K562 (cell line): ENCODE results near the gene SPATA3. TPM values are rescaled to one million over a fixed set of nuclear protein-coding genes. Genes with fewer than 3 reads are reported as not detected.

Experiments used
- ATAC-seq: fragments of 200-7000 bp; cut with Tn5 transposase; 3 replicates; pipeline ENCODE4 v1.9.1; 2020; ENCODE audit warnings: moderate library complexity
- BruUV-seq: library from RNA; stranded (reverse); fragments of 400-500 nt; replicated peaks from 2 replicates; lab custom pipeline; 2021; lab: Mats Ljungman, UMichigan
- CTCF ChIA-PET: fragments of 300-600 bp; formaldehyde crosslinking; extraction: SDS; loops from one replicate; lab custom pipeline; 2021; ENCODE audit warnings: low intra/inter-chr PET ratio; lab: Yijun Ruan, JAX
- POLR2A ChIA-PET: fragments of 300-600, 350-650 bp; sonication (Branson Sonifier 250); formaldehyde crosslinking; extraction: SDS; loops from one replicate; lab custom pipeline; 2021; ENCODE audit warnings: antibody characterized with exemption, inconsistent platforms; lab: Yijun Ruan, JAX
- DNase-seq, 4 experiments: peaks; one replicate each; pipeline versions ENCODE4 v3.0.0 to v3.0.0-alpha.2; 2011 to 2018; ENCODE audit warnings: low spot score in 3 of 4, mixed read lengths in 3 of 4; ENCODE audit errors: extremely low read depth in 1 of 4
- FAIRE-seq: peaks from 2 replicates; lab custom pipeline; 2011; peaks lifted over from hg19 to GRCh38; lab: Jason Lieb, UNC
- H2AFZ ChIP-seq: 2 replicates; pipeline ENCODE4 v1.6.0; 2011; ENCODE audit warnings: low read depth, low read length, control low read depth, inconsistent platforms
- H3K27ac ChIP-seq: fragments of 200-600 bp; 3 replicates; pipeline ENCODE4 v1.8.0; 2011; ENCODE audit warnings: low read depth, mild to moderate bottlenecking, control low read depth, inconsistent platforms, low read length, moderate library complexity, mixed read lengths; ENCODE audit errors: extremely low read depth
- H3K27me3 ChIP-seq, 2 experiments: fragments of 300-600 bp in 1 of 2; 2 replicates in 1 of 2; 3 replicates in 1 of 2; pipeline versions ENCODE4 v1.6.0 to v1.8.0; 2011; ENCODE audit warnings: inconsistent platforms in 2 of 2, low read length in 2 of 2, mild to moderate bottlenecking in 1 of 2, mixed read lengths in 1 of 2, moderate library complexity in 1 of 2; ENCODE audit not compliant: control insufficient read depth in 2 of 2, insufficient read depth in 2 of 2
- H3K36me3 ChIP-seq: fragments of 300-600 bp; 3 replicates; pipeline ENCODE4 v1.8.0; 2011; ENCODE audit warnings: mild to moderate bottlenecking, low read length, inconsistent platforms; ENCODE audit not compliant: control insufficient read depth, insufficient read depth
- H3K4me1 ChIP-seq, 2 experiments: fragments of 200-600 bp in 1 of 2; replicated peaks in 1 of 2; 2 replicates in 1 of 2; 3 replicates in 1 of 2; pipeline versions ENCODE4 v1.5.1 to v1.8.0; 2011; ENCODE audit warnings: inconsistent platforms in 2 of 2, low read length in 2 of 2, mild to moderate bottlenecking in 1 of 2, mixed read lengths in 1 of 2, moderate library complexity in 1 of 2; ENCODE audit not compliant: control insufficient read depth in 2 of 2, insufficient read depth in 2 of 2
- H3K4me2 ChIP-seq: 2 replicates; pipeline ENCODE4 v1.6.1; 2011; ENCODE audit warnings: low read length, control low read depth, inconsistent platforms, mixed read lengths; ENCODE audit not compliant: insufficient read depth
- H3K4me3 ChIP-seq: fragments of 200-600 bp; sonication (generic), shearing (Covaris generic); 2 replicates; pipeline ENCODE4 v1.5.1; 2016; ENCODE audit warnings: control low read depth, inconsistent platforms
- H3K79me2 ChIP-seq: fragments of 200-600 bp; 3 replicates; pipeline ENCODE4 v1.8.0; 2011; ENCODE audit warnings: low read length, inconsistent platforms; ENCODE audit not compliant: control insufficient read depth, insufficient read depth
- H3K9ac ChIP-seq, 2 experiments: 2 replicates each; pipeline versions ENCODE4 v1.6.0 to v1.6.1; 2011; ENCODE audit warnings: low read depth in 2 of 2, low read length in 2 of 2, control low read depth in 1 of 2, inconsistent platforms in 1 of 2, mild to moderate bottlenecking in 1 of 2, mixed read lengths in 1 of 2; ENCODE audit not compliant: insufficient read depth in 1 of 2
- H3K9me1 ChIP-seq: one replicate; pipeline ENCODE4 v1.6.0; 2011; ENCODE audit warnings: inconsistent platforms, mild to moderate bottlenecking, low read length, moderate library complexity; ENCODE audit not compliant: control insufficient read depth, insufficient read depth
- H3K9me3 ChIP-seq: replicated peaks from 2 replicates; pipeline ENCODE4 v1.5.1; 2011; ENCODE audit warnings: low read depth, low read length, inconsistent platforms; ENCODE audit not compliant: control insufficient read depth, insufficient read depth
- H4K20me1 ChIP-seq: replicated peaks from 2 replicates; pipeline ENCODE4 v1.6.1; 2011; ENCODE audit warnings: low read length, inconsistent platforms, mixed read lengths; ENCODE audit not compliant: control insufficient read depth, insufficient read depth
- CEBPG ChIP-seq, 3 experiments: fragments of 200-800 bp in 1 of 3; sonication (Bioruptor generic) in 1 of 3; sonication (generic) in 1 of 3; formaldehyde crosslinking in 1 of 3; IDR thresholded peaks in 2 of 3; conservative IDR thresholded peaks in 1 of 3; 2 replicates each; pipeline versions ENCODE4 v1.6.1 to v1.8.0; 2016 to 2022; ENCODE audit warnings: missing compliant biosample characterization in 2 of 3, missing genetic modification characterization in 2 of 3, mild to moderate bottlenecking in 1 of 3, missing genetic modification reagents in 1 of 3
- CREB3 ChIP-seq: fragments of 450-650 bp; conservative IDR thresholded peaks from 2 replicates; pipeline ENCODE4 v1.6.1; 2016; ENCODE audit warnings: missing genetic modification characterization, low read depth, mild to moderate bottlenecking, missing compliant biosample characterization, moderate library complexity
- E2F3 ChIP-seq: fragments of 250-450 bp; sonication (Bioruptor Pico); IDR thresholded peaks from 2 replicates; pipeline ENCODE4 v1.4.0; 2020; ENCODE audit warnings: mild to moderate bottlenecking
- FOXK2 ChIP-seq, 2 experiments: fragments of 450-650 bp; IDR thresholded peaks in 1 of 2; conservative IDR thresholded peaks in 1 of 2; 2 replicates each; pipeline ENCODE4 v1.6.1; 2016; ENCODE audit warnings: low read depth in 2 of 2, mild to moderate bottlenecking in 1 of 2
- TFAP4 ChIP-seq: sonication (generic); formaldehyde crosslinking; IDR thresholded peaks from 2 replicates; pipeline ENCODE4 v1.8.0; 2022; ENCODE audit warnings: missing genetic modification reagents, mild to moderate bottlenecking, moderate library complexity, borderline replicate concordance
- WGBS: fragments of 100-300 bp; shearing (Covaris generic); methylation state at CpG from one replicate; pipeline ENCODE4 v1.1.6; 2016; ENCODE audit warnings: low coverage, mixed read lengths; ENCODE audit not compliant: insufficient coverage; ENCODE audit errors: missing lambda C conversion rate; 5-methylcytosine and 5-hydroxymethylcytosine counted together
- in situ Hi-C: fragments of 300-500 bp; cut with MboI; formaldehyde crosslinking; loops from 4 replicates; pipeline ENCODE4 v1.15.0; 2018; ENCODE audit warnings: inconsistent platforms, mixed read lengths
- intact Hi-C: fragments of 100-400 bp; cut with micrococcal nuclease; formaldehyde crosslinking; loops from 2 replicates; pipeline ENCODE4 v1.14.2; 2022
- polyA plus RNA-seq, 8 experiments: library from polyadenylated mRNA; depleted of rRNA in 4 of 8; stranded (reverse) in 5 of 8; unstranded in 3 of 8; fragments of >200 nt; fragmentation: Nextera tagmentation in 2 of 8; fragmentation: Illumina TruSeq in 1 of 8; extraction: Ambion mirVana in 2 of 8; extraction: Trizol in 1 of 8; gene quantifications; 2 replicates each; pipeline versions ENCODE4 v1.2.1 to v1.2.3, GENCODE V29; 2011 to 2014; ENCODE audit warnings: inconsistent platforms in 1 of 8, missing spikeins in 1 of 8
- total RNA-seq, 7 experiments: library from RNA; depleted of rRNA in 6 of 7; stranded (reverse); fragments of >200 nt in 6 of 7; fragmentation: Illumina TruSeq in 2 of 7; extraction: Trizol in 2 of 7; gene quantifications; 2 replicates each; pipeline versions ENCODE4 v1.2.1 to v1.2.3, GENCODE V29; 2011 to 2021; ENCODE audit warnings: low replicate concordance in 1 of 7
- TF ChIP-seq, protein P1 (sequence below): fragments of 200-600 bp; sonication (generic); IDR thresholded peaks from one replicate; pipeline ENCODE4 v1.6.1; 2012; ENCODE audit warnings: mild to moderate bottlenecking, low read depth, low read length, inconsistent platforms

SPATA3 gene
- total and polyA plus RNA-seq, 9 of the 15 experiments (the other 6 are each of a cell fraction or from before 2014, with no cell fraction given) = not detected

- H3K79me2 ChIP-seq = no peaks in the 10 kb centered on the region
Observed at GRCh38 chr2:230953845-230954244, 42.1 kb upstream of the SPATA3 start.

More at GRCh38 chr2:230953845-230954244, 42.1 kb upstream of the SPATA3 start:
- H3K4me2 ChIP-seq = no peak overlapping the region
- no peak for FAIRE-seq
- no peak overlapping the region for H3K27ac ChIP-seq
- H3K9me1 ChIP-seq = no peaks in the 10 kb centered on the region
- H2AFZ ChIP-seq = no peak overlapping the region
- no peaks in the 10 kb centered on the region for H4K20me1 ChIP-seq
- H3K4me1 ChIP-seq = peaks cover 0 to 4% of the 10 kb centered on the region in 2 experiments; a peak in 1 of 5 replicates
- BruUV-seq = no TSS peak
- H3K9me3 ChIP-seq = no peaks in the 10 kb centered on the region
- no peaks in the 10 kb centered on the region for H3K36me3 ChIP-seq
- no peak for ATAC-seq
- H3K4me3 ChIP-seq = no peak overlapping the region
- ChIA-PET POLR2A (no interaction called here), CTCF (no interaction called here)
- no peak for TF ChIP-seq CREB3 (tag)
- TF ChIP-seq, protein P1, sequence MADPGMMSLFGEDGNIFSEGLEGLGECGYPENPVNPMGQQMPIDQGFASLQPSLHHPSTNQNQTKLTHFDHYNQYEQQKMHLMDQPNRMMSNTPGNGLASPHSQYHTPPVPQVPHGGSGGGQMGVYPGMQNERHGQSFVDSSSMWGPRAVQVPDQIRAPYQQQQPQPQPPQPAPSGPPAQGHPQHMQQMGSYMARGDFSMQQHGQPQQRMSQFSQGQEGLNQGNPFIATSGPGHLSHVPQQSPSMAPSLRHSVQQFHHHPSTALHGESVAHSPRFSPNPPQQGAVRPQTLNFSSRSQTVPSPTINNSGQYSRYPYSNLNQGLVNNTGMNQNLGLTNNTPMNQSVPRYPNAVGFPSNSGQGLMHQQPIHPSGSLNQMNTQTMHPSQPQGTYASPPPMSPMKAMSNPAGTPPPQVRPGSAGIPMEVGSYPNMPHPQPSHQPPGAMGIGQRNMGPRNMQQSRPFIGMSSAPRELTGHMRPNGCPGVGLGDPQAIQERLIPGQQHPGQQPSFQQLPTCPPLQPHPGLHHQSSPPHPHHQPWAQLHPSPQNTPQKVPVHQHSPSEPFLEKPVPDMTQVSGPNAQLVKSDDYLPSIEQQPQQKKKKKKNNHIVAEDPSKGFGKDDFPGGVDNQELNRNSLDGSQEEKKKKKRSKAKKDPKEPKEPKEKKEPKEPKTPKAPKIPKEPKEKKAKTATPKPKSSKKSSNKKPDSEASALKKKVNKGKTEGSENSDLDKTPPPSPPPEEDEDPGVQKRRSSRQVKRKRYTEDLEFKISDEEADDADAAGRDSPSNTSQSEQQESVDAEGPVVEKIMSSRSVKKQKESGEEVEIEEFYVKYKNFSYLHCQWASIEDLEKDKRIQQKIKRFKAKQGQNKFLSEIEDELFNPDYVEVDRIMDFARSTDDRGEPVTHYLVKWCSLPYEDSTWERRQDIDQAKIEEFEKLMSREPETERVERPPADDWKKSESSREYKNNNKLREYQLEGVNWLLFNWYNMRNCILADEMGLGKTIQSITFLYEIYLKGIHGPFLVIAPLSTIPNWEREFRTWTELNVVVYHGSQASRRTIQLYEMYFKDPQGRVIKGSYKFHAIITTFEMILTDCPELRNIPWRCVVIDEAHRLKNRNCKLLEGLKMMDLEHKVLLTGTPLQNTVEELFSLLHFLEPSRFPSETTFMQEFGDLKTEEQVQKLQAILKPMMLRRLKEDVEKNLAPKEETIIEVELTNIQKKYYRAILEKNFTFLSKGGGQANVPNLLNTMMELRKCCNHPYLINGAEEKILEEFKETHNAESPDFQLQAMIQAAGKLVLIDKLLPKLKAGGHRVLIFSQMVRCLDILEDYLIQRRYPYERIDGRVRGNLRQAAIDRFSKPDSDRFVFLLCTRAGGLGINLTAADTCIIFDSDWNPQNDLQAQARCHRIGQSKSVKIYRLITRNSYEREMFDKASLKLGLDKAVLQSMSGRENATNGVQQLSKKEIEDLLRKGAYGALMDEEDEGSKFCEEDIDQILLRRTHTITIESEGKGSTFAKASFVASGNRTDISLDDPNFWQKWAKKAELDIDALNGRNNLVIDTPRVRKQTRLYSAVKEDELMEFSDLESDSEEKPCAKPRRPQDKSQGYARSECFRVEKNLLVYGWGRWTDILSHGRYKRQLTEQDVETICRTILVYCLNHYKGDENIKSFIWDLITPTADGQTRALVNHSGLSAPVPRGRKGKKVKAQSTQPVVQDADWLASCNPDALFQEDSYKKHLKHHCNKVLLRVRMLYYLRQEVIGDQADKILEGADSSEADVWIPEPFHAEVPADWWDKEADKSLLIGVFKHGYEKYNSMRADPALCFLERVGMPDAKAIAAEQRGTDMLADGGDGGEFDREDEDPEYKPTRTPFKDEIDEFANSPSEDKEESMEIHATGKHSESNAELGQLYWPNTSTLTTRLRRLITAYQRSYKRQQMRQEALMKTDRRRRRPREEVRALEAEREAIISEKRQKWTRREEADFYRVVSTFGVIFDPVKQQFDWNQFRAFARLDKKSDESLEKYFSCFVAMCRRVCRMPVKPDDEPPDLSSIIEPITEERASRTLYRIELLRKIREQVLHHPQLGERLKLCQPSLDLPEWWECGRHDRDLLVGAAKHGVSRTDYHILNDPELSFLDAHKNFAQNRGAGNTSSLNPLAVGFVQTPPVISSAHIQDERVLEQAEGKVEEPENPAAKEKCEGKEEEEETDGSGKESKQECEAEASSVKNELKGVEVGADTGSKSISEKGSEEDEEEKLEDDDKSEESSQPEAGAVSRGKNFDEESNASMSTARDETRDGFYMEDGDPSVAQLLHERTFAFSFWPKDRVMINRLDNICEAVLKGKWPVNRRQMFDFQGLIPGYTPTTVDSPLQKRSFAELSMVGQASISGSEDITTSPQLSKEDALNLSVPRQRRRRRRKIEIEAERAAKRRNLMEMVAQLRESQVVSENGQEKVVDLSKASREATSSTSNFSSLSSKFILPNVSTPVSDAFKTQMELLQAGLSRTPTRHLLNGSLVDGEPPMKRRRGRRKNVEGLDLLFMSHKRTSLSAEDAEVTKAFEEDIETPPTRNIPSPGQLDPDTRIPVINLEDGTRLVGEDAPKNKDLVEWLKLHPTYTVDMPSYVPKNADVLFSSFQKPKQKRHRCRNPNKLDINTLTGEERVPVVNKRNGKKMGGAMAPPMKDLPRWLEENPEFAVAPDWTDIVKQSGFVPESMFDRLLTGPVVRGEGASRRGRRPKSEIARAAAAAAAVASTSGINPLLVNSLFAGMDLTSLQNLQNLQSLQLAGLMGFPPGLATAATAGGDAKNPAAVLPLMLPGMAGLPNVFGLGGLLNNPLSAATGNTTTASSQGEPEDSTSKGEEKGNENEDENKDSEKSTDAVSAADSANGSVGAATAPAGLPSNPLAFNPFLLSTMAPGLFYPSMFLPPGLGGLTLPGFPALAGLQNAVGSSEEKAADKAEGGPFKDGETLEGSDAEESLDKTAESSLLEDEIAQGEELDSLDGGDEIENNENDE = no peak
- no peak for TF ChIP-seq TFAP4
- TF ChIP-seq E2F3 (CRISPR knock-in tag) = no peak
- TF ChIP-seq FOXK2 (conservative IDR thresholded peaks at IDR 0.05 in 1 of 2, IDR thresholded peaks at IDR 0.05 in 1 of 2; ENCODE audit: low read depth in 2 of 2) = no peak
- TF ChIP-seq CEBPG (CRISPR knock-in tag; IDR thresholded peaks at IDR 0.05) = no peak
- no peak for TF ChIP-seq CEBPG (tag; conservative IDR thresholded peaks at IDR 0.05 in 1 of 2, IDR thresholded peaks at IDR 0.05 in 1 of 2)
- no peak overlapping the region for H3K9ac ChIP-seq
- in situ Hi-C loops (no loop called here), intact Hi-C loops (no loop called here)
- no peak for DNase-seq
- H3K27me3 ChIP-seq = peaks cover 9 to 40% of the 10 kb centered on the region in 2 experiments; a peak in 4 of 5 replicates
- 0% methylated on average over 7 of the region's 9 CpGs for WGBS
